DND-41 (cell line): ENCODE measurements around the gene DCUN1D3.

Experiments
- ATAC-seq: fragments of 200-7000 bp; cut with Tn5 transposase; 3 replicates; pipeline ENCODE4 v1.9.1; 2021; ENCODE audit warnings: low read depth; ENCODE audit not compliant: insufficient read depth
- DNase-seq: peaks from one replicate; pipeline ENCODE4 v3.0.0-alpha.2; 2020
- H2AFZ ChIP-seq: 2 replicates; pipeline ENCODE4 v1.6.0; 2012; ENCODE audit warnings: low read depth, low read length
- H3K27ac ChIP-seq: 2 replicates; pipeline ENCODE4 v1.5.1; 2012; ENCODE audit warnings: low read length, inconsistent platforms
- H3K27me3 ChIP-seq: fragments of 200-600 bp; sonication (generic); 2 replicates; pipeline ENCODE4 v1.6.0; 2012; ENCODE audit warnings: low read length, mild to moderate bottlenecking, inconsistent platforms; ENCODE audit not compliant: insufficient read depth, poor library complexity
- H3K36me3 ChIP-seq: 2 replicates; pipeline ENCODE4 v1.5.1; 2012; ENCODE audit warnings: low read length, inconsistent platforms; ENCODE audit not compliant: insufficient read depth
- H3K4me1 ChIP-seq: 2 replicates; pipeline ENCODE4 v1.5.1; 2012; ENCODE audit warnings: mild to moderate bottlenecking, low read length; ENCODE audit not compliant: insufficient read depth
- H3K4me2 ChIP-seq: 2 replicates; pipeline ENCODE4 v1.6.0; 2012; ENCODE audit warnings: mild to moderate bottlenecking, moderate library complexity, low read length, inconsistent platforms; ENCODE audit not compliant: insufficient read depth
- H3K4me3 ChIP-seq, 2 experiments: fragments of 200-600 bp in 1 of 2; shearing (Covaris generic) in 1 of 2; 2 replicates each; pipeline ENCODE4 v1.5.1; 2012 to 2016; ENCODE audit warnings: inconsistent platforms in 2 of 2, low read length in 2 of 2, mild to moderate bottlenecking in 2 of 2, low read depth in 1 of 2, moderate library complexity in 1 of 2
- H3K79me2 ChIP-seq: 2 replicates; pipeline ENCODE4 v1.6.0; 2012; ENCODE audit warnings: low read length, inconsistent platforms; ENCODE audit not compliant: insufficient read depth
- H3K9ac ChIP-seq: 2 replicates; pipeline ENCODE4 v1.6.0; 2012; ENCODE audit warnings: low read depth, mild to moderate bottlenecking, inconsistent platforms, low read length, moderate library complexity
- H3K9me3 ChIP-seq: 2 replicates; pipeline ENCODE4 v1.5.1; 2012; ENCODE audit warnings: low read length, moderate library complexity, mild to moderate bottlenecking, inconsistent platforms; ENCODE audit not compliant: insufficient read depth, severe bottlenecking
- H4K20me1 ChIP-seq: 2 replicates; pipeline ENCODE4 v1.6.0; 2012; ENCODE audit warnings: low read length; ENCODE audit not compliant: insufficient read depth
- EZH2 ChIP-seq: IDR thresholded peaks from 3 replicates; pipeline ENCODE4 v1.6.1; 2012; ENCODE audit warnings: borderline replicate concordance, low read depth, mild to moderate bottlenecking, moderate library complexity, low read length, inconsistent platforms; ENCODE audit not compliant: severe bottlenecking
- TF ChIP-seq, protein P1 (sequence below): IDR thresholded peaks from 2 replicates; pipeline ENCODE4 v1.5.1; 2012; ENCODE audit warnings: borderline replicate concordance, low read length, moderate library complexity, mild to moderate bottlenecking; ENCODE audit not compliant: poor library complexity, severe bottlenecking; ENCODE audit errors: extremely low read depth

The DCUN1D3 gene

DNA sequence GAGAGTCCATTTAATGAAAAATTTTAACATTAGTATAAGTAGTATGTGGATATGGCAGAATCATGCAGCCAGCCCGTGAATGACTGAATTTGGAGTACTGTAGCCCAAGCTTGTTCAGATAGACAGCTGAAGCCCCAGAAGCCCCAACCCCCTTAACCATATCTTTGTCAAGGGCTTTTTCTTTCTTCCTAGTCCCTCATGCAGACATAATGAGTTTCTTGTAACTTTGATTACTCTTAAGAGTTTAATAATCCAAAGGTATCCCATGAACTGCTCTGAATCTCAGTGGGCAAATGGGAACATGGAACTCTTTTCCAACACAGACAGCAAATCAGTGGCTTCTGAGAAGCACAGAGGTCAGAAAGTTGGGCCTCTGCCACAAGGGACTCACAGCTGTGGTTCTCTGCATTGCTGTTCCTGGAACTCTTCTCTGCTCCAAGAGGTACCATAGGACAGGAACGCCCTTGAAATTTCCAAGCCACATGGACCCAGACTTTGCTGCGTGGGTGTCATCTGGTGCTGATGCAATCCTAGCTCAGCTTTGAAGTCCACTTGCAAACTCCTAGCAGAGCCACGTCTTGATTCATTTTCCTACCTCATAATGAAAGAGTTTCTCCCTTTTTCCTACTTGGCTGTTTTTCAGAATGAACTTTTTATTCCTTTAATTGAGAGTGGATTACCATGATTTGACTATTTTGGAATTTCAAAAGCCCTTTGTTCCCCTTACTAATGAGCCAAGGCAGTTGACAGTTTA, 18.5 kb upstream of the DCUN1D3 start:
- Histone ChIP-seq H3K27me3 (no peaks in the 10 kb centered on the region), H3K36me3 (peaks cover 3% of the 10 kb centered on the region; the same call in 1 of the 2 replicates), H3K79me2 (no peaks in the 10 kb centered on the region), H4K20me1 (no peaks in the 10 kb centered on the region), H2AFZ (no peak overlapping the region), H3K27ac (no peak overlapping the region), H3K4me2 (no peak overlapping the region), H3K9ac (no peak overlapping the region), H3K9me3 (no peaks in the 10 kb centered on the region), H3K4me1 (no peaks in the 10 kb centered on the region), H3K4me3 (no peak overlapping the region)
- ATAC-seq (no peak), DNase-seq (no peak)
- TF ChIP-seq, protein P1, sequence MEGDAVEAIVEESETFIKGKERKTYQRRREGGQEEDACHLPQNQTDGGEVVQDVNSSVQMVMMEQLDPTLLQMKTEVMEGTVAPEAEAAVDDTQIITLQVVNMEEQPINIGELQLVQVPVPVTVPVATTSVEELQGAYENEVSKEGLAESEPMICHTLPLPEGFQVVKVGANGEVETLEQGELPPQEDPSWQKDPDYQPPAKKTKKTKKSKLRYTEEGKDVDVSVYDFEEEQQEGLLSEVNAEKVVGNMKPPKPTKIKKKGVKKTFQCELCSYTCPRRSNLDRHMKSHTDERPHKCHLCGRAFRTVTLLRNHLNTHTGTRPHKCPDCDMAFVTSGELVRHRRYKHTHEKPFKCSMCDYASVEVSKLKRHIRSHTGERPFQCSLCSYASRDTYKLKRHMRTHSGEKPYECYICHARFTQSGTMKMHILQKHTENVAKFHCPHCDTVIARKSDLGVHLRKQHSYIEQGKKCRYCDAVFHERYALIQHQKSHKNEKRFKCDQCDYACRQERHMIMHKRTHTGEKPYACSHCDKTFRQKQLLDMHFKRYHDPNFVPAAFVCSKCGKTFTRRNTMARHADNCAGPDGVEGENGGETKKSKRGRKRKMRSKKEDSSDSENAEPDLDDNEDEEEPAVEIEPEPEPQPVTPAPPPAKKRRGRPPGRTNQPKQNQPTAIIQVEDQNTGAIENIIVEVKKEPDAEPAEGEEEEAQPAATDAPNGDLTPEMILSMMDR, result no peak
- no peak for TF ChIP-seq EZH2

- Histone ChIP-seq H3K27ac (no peak overlapping the region), H3K4me1 (no peaks in the 10 kb centered on the region), H3K9ac (no peak overlapping the region), H3K9me3 (no peaks in the 10 kb centered on the region), H3K27me3 (no peaks in the 10 kb centered on the region), H3K4me2 (no peak overlapping the region), H2AFZ (no peak overlapping the region), H3K4me3 (no peak overlapping the region), H4K20me1 (no peaks in the 10 kb centered on the region), H3K79me2 (no peaks in the 10 kb centered on the region), H3K36me3 (peaks cover 3% of the 10 kb centered on the region; the same call in 1 of the 2 replicates)
- no peak for TF ChIP-seq EZH2
- TF ChIP-seq, protein P1, result no peak
- DNase-seq, result no peak
- no peak for ATAC-seq
These were observed 16.8 kb upstream of the DCUN1D3 start for GRCh38 chr16:20916942-20917341.

DNA sequence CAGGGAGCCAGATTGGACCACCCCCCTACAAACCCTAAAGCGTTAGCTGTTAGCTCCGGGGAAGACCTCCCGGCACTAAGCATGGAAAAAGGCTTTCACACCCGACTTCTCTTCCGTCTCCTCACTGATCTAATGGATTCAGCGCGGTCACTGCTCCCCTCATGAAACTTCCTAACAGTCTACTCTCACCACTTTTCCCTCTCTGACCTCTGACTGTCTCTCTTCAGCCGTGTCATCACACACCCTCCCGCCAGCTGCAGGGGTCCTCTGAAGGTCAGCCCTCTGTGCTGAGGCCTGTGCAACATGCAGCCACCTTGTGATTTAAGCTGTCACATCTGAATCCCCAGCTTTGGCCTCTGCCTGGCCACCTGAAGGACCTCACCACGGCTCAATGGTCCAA, 16.1 kb upstream of the DCUN1D3 start:
- Histone ChIP-seq H3K27ac (no peak overlapping the region), H3K4me3 (no peak overlapping the region), H3K4me2 (no peak overlapping the region), H4K20me1 (no peaks in the 10 kb centered on the region), H3K9me3 (no peaks in the 10 kb centered on the region), H3K79me2 (no peaks in the 10 kb centered on the region), H3K9ac (no peak overlapping the region), H3K36me3 (peaks cover 3% of the 10 kb centered on the region; the same call in 1 of the 2 replicates), H3K27me3 (no peaks in the 10 kb centered on the region), H3K4me1 (no peaks in the 10 kb centered on the region), H2AFZ (no peak overlapping the region)
- DNase-seq (no peak), ATAC-seq (no peak)
- TF ChIP-seq, protein P1, result no peak
- TF ChIP-seq EZH2, result no peak
